G401 (cell line): ENCODE data around the gene ERC2. TPM values are rescaled to one million over a fixed set of nuclear protein-coding genes. Genes with fewer than 3 reads are reported as not detected.

Source experiments
- DNase-seq: peaks from one replicate; pipeline ENCODE4 v3.0.0-alpha.2; 2015; ENCODE audit warnings: low spot score
- in situ Hi-C: cut with HindIII; loops from 2 replicates; pipeline ENCODE4 v1.10.0; 2016; ENCODE audit warnings: low sequenced_read_pairs, mixed read lengths
- total RNA-seq: library from RNA; depleted of rRNA; stranded (reverse); fragments of >200 nt; shearing (Covaris generic); gene quantifications from 2 replicates; pipeline ENCODE4 v1.2.3, GENCODE V29; 2014

ERC2 gene
- total RNA-seq, 1 experiment from 2014 or later = 3.8 TPM

DNA sequence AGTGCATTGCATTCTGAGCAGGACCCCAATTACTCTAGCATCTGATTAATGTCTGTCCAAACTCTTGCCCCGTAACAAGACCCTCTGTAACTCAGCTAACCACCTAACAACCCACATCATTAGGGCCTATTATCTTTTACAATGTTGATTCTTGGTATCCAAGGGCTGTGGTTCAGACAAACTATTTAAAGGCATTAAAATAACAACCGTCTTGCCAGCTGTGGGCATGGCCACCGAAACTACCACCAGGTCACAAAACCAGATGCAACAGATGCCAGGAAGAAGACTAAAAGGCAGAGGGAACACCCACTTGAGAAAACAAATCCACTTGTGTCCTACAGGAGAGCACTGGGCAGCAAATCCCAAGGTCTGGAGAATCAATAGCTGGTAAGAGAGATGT, 262.9 kb downstream of the ERC2 start:
- DNase-seq = no peak
- in situ Hi-C loops = no loop called here

GRCh38 chr3:56202997-56203396, 265.3 kb downstream of the ERC2 start:
- in situ Hi-C loops = no loop called here
- no peak for DNase-seq

- DNase-seq = no peak
- in situ Hi-C loops = no loop called here
Measured at GRCh38 chr3:56201407-56201806, 266.9 kb downstream of the ERC2 start.

- in situ Hi-C loops = no loop called here
- DNase-seq = no peak
Measured at GRCh38 chr3:56200251-56200650, 268.0 kb downstream of the ERC2 start.

DNA sequence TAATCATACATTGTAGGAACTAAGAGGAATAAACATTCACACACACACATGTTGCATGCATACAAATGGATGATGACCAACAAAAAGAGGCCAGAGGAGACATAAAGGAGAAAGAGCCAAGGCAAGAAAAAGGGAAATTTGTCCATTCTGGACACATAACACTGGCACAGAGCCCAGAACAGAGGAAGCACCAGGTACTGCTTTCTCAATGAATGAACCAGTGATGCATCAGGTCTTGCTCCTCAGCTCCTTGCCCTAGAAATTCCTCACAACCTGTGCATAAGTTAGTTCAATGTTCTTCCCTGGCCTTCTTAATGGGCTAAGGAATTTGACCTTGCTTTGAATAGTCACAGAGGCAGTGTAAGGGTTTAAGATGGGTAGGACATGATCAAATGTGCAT, 270.3 kb downstream of the ERC2 start:
- peak; percentile 30 for DNase-seq
- in situ Hi-C loops = no loop called here

GRCh38 chr3:56197259-56197965, 270.9 kb downstream of the ERC2 start:
- in situ Hi-C loops = no loop called here
- DNase-seq = no peak

DNA sequence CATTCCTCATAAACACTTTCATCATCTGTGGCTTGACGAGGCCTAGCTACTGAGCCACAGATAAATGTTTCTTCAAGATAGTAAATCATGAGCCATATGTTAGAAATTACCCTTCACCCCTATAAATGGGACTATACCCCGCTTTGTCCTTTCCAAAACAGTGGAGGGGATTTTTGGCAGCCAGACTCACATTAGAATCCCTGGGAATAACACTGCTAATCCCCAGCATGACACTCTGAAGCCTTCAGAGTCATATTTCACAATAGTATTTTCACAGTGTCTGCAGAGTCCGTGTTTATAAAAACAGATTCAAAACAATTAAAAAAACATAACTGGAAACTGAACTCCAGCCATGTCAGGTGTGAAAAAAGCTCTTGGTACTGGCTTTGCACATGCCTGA, 271.6 kb downstream of the ERC2 start:
- DNase-seq = no peak
- in situ Hi-C loops = no loop called here

DNA sequence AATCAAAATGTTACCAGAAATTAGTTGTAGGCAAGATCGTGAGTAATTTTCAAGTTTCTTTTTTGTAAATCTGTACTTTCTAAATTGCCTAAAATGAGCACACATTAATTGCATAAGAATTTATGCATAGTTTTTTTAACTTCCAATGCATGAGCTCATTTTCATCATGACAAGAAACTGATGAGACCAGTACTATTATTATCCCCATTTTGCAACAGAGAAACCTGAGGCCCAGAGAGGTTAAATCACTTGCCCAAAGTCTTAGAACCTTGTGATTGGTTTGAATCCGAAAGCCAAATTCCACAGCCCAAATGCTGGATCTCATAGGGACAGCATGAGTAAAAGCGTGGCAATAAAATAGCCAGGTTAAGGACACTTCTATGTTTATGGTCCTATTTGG, 274.7 kb downstream of the ERC2 start:
- in situ Hi-C loops = no loop called here
- DNase-seq = no peak

DNA sequence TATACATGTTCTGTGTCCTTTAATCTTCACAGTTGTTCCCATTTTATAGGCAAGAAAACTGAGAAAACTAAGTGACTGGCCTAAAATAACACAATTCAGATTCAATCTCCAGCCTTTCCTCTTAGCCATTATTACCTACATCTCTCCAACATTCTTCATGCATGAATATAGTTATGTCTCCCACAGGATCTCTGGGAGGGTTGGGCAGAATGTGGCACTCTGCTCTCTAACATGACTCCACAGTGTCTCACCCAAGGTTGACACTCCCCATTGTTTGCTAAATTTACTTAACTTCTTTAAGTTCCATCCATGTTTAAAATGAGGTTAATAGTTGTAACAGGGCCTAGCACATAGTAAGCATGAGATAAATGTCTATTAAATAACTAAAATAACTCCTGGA, 276.3 kb downstream of the ERC2 start:
- in situ Hi-C loops = no loop called here
- DNase-seq = no peak

DNA sequence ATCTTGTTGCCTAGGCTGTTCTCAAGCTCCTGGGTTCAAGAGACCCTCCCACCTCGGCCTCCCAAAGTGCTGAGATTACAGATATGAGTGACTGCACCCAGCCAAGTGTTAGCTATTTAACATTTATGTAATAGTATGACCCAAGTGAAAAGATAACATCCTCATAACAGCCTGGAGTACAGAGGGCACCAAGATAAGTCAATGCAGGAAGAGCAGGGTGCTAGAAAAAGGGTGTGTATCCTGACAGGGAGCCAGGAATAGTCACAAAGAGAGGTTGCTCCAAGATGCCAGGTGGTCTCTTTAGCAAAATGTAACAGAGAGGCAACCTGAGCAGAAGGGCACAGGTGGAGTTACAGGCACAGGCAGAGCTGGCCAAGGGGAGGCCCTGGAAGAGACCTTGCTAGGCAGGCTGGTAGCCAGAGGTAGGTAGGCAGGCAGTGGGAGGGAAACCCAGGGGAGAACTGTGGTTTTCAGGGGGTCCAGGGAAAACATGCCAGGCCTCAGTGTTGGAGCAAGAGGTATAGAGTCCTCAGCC, 277.4 kb downstream of the ERC2 start:
- DNase-seq = peak; percentile 84
- in situ Hi-C loops = no loop called here

- DNase-seq = peak; percentile 3
- in situ Hi-C loops = no loop called here
Measured at GRCh38 chr3:56190130-56190529, 278.1 kb downstream of the ERC2 start.

GRCh38 chr3:56189536-56189935, 278.7 kb downstream of the ERC2 start:
- in situ Hi-C loops = no loop called here
- DNase-seq = peak; percentile 81

- DNase-seq = no peak
- in situ Hi-C loops = no loop called here
Measured at GRCh38 chr3:56188201-56188600, 280.1 kb downstream of the ERC2 start.

- in situ Hi-C loops = no loop called here
- no peak for DNase-seq
Measured at GRCh38 chr3:56187051-56187450, 281.2 kb downstream of the ERC2 start.

DNA sequence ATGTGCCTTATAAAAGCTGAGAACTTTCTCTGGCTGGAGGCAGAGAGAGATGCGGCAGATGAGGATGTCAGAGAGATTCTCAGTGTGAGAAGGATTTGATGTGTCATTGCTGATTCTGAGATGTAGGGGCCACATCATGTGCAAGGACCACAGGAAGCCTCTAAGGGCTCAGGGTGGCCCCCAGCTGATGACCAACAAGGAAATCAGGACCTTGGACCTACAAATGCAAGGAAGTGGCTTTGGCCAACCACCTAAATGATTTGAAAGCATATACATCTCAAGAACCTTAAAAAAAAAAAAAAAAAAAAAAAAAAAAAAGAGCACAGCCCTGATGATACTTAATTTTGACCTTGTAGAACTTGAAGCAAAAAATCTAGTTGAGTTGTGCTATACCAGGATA, 282.4 kb downstream of the ERC2 start:
- no peak for DNase-seq
- in situ Hi-C loops = no loop called here

DNA sequence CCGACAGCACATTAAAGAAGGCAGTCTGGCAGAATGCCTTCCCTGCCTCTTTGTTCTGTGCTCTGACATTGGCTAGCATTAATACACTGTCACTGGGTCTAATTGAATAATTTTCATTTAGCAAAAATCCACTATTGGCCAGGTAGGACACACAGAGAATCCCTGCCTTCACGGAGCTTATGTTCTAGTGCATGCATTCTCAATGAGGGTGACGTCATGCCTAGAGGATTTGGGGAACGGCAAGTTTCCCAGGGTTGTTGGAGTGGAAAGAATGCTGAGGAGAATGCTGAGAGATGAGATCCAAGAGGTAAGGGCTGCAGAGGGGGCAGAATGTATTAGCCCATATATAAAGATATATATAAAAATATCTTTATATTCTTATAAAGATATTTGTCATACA, 284.7 kb downstream of the ERC2 start:
- DNase-seq = no peak
- in situ Hi-C loops = no loop called here

GRCh38 chr3:56180433-56180832, 287.8 kb downstream of the ERC2 start:
- in situ Hi-C loops = no loop called here
- no peak for DNase-seq

GRCh38 chr3:56173601-56174000, 294.7 kb downstream of the ERC2 start:
- no peak for DNase-seq
- in situ Hi-C loops = no loop called here

GRCh38 chr3:56164436-56164835, 303.8 kb downstream of the ERC2 start:
- in situ Hi-C loops = no loop called here
- no peak for DNase-seq

DNA sequence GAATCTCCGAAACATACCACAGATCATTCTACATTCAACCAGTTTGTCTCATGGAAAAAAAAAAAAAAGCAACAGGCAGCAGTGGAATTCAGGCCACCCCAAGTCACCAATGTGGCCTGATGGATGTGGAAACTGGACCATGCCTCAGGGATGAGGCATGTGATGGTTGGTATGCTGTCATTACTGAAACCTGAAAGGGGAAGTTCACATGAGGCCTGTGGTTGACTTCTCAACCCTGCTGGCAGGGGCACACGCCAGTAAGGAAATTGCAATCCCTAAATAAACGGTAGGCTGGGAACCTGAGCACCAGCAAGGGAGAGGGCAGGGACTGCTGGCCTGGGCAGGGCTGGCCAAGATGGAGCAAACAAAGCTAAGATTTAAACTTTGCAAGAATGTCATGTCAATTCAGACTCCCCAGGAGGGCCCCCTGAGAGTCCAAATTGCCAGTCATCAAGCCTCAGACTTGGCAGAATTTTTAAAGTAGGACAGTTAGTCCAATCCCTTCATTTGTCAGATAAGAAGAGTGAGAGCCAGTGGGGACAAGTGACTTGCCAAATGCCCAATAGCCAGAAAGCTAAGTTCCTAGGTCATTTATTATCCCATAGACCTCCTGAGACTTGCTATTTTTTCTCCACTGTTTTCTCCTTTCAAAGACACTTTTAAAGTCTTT, 310.4 kb downstream of the ERC2 start:
- in situ Hi-C loops = no loop called here
- no peak for DNase-seq

DNA sequence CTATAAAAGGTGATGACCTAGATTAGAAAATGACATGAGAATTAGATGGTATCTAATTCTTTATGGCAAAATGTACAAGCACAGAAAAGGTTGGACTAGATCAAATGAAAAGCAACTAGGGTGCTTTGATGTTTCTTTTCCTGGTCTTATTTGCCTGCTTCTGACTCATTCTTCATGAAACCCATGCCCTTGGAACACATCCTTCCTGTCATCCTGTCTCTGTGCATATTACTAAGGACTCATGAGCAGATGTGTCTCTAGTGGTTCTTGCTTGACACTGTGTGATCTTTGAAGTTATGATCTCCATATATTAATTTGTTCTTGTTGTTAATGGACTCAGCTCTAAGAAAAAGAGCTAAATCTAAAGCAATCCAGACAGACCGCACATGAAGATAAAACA, 314.0 kb downstream of the ERC2 start:
- in situ Hi-C loops = no loop called here
- no peak for DNase-seq
